GM19193 (cell line): Measurements from ENCODE around the gene ARG2.

Source experiments
- POLR2A ChIP-seq: IDR thresholded peaks from 4 replicates; pipeline ENCODE4 v1.6.1; 2011; ENCODE audit not compliant: insufficient read depth, insufficient read length; ENCODE audit errors: extremely low read depth

ARG2 gene

GRCh38 chr14:67694791-67695393 is 75.2 kb downstream of the ARG2 start:
- peak; percentile 53 for TF ChIP-seq POLR2A

DNA sequence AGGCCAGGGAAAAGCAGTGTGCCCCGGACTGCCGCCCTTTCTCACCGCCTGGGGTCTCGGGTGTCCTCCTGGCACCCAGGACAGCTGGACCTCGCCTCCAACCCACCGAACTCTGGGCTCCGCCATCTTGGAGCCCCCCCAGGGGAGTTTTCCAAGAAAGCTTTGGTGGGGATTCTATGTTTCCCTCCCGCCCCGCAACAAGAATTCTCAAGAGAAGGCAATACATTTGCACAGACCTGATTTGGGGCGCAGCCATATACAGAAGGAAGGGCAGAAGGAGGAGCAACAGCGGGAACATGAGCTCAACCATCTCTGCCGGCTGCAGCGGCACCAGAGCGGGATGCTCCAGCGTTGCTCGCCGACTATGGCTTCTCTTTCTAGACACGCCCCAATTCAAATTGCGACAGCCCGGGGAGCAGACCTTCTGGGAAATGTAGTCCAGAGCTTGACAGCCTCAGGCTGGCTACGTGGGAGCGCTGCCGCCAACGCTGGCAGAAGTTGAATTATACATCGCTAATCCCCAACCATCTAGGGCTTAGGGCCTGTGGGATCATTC is 75.8 kb downstream of the ARG2 start, which contains the start of gene RDH11:
TSS of gene RDH11 (minus strand) at position 371 of the 556 bp plus-strand sequence. CDS start at position 310, 61 bp downstream.
- peak; percentile 91 for TF ChIP-seq POLR2A

DNA sequence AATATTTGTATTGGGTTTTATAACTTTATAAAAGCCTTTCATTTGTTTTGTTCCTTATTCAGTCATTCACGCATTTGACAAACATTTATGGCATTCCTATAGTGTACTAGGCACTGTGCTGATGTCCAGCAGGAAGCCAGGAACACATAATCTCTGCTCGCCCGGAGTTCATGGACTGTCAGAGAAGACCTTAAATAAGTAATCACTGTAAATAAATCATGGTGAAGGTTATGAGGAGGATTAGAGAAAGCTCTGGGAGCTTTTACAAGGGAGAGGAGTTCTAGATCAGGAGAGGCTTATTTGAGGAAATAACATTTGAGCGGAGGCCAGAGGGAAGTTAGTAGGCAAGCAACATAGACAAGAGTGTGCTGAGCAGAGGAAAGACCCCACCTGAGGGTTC is 77.3 kb downstream of the ARG2 start:
- no peak for TF ChIP-seq POLR2A

- TF ChIP-seq POLR2A = no peak
Measured at GRCh38 chr14:67698179-67698578, 78.5 kb downstream of the ARG2 start.
